H54 (cell line): ENCODE results near the gene C3orf80.
"Not testable (repeated sequence)": the region's sequence is repeated elsewhere in the genome, so short reads cannot be mapped to it uniquely, and the experiment has no call there.

Source experiments
- DNase-seq: peaks from one replicate; pipeline ENCODE4 v3.0.0; 2011; ENCODE audit warnings: low spot score, mixed read lengths; ENCODE audit not compliant: insufficient read length
- FAIRE-seq: peaks from 3 replicates; lab custom pipeline; 2011; peaks lifted over from hg19 to GRCh38; lab: Jason Lieb, UNC
- POLR2A ChIP-seq: IDR thresholded peaks from 2 replicates; pipeline ENCODE4 v1.6.1; 2011; ENCODE audit warnings: low read depth, mild to moderate bottlenecking, low read length

The C3orf80 gene

DNA sequence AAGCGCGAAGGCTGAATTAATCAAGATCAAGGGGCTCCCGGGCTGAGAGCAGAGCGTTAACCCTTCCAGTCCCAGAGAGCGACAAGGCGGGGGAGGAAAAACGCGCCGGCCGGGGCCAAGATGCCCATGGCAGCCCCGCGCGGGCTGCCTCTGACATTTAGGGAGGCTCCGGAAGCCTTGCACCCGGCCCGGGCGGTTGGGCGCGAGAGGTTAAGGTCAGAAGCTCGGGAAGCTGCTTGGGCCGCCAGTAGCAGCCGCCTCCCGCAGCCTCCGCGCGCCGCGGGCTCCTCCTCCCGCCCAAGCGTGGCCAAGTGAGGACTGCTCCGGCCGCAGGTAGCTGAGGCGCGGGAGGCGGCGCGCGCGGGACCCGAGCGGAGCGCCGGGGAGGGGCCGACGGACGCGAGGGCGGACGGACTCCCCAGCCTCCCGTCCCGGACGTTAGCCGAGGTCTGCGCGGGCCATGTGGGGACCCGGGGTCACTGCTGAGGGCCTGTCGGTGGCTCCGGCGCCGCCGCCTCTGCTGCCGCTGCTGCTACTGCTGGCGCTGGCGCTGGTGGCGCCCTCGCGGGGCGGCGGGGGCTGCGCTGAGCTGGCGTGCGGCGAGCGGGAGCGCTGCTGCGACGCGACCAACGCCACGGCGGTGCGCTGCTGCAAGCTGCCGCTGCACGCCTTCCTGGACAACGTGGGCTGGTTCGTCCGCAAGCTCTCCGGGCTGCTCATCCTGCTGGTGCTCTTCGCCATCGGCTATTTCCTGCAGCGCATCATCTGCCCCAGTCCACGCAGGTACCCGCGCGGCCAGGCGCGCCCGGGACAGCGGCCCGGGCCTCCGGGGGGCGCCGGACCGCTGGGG is at the start of gene C3orf80:
Gene C3orf80, plus strand, starts transcription at position 247 of the 850 bp plus-strand sequence. Its CDS starts 214 bp downstream, at position 461.
- TF ChIP-seq POLR2A: no peak
- peak; percentile 31 for DNase-seq
- no peak for FAIRE-seq

DNA sequence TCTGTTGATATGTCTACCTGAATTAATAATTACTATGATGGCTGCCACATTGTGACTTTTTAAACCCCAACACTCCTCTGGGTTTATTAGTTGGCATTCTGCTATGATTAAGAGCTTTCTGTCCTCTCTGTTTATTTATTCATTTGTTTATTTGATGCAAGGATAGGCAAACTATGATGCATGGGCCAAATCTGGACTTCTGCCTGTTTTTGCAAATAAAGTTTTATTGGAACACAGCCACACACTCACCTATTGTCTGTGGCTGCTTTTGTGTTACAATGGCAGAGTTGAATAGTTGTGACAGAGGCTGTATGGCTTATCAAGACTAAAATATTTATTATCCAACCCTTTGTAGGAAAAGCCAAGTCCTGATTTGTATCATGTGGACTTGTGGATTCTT is 48.3 kb upstream of the C3orf80 start:
- no peak for DNase-seq
- no peak for TF ChIP-seq POLR2A
- no peak for FAIRE-seq

DNA sequence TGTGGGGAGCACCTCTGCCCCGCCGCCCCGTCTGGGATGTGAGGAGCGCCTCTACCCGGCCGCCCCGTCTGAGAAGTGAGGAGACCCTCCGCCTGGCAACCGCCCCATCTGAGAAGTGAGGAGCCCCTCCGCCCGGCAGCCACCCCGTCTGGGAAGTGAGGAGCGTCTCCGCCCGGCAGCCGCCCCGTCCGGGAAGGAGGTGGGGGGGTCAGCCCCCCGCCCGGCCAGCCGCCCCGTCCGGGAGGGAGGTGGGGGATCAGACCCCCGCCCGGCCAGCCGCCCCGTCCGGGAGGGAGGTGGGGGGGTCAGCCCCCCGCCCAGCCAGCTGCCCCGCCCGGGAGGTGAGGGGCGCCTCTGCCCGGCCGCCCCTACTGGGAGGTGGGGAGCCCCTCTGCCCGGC is 46.6 kb upstream of the C3orf80 start:
- not testable (repeated sequence) for FAIRE-seq

GRCh38 chr3:160179403-160179802 is 45.8 kb upstream of the C3orf80 start:
- not testable (repeated sequence) for FAIRE-seq

More for the DNA sequence above, 46.6 kb upstream of the C3orf80 start:
- DNase-seq: not testable (repeated sequence)

GRCh38 chr3:160179906-160180305 is 45.3 kb upstream of the C3orf80 start:
- DNase-seq (no peak), FAIRE-seq (no peak)
- TF ChIP-seq POLR2A: no peak

More at GRCh38 chr3:160179403-160179802, 45.8 kb upstream of the C3orf80 start:
- DNase-seq: not testable (repeated sequence)

DNA sequence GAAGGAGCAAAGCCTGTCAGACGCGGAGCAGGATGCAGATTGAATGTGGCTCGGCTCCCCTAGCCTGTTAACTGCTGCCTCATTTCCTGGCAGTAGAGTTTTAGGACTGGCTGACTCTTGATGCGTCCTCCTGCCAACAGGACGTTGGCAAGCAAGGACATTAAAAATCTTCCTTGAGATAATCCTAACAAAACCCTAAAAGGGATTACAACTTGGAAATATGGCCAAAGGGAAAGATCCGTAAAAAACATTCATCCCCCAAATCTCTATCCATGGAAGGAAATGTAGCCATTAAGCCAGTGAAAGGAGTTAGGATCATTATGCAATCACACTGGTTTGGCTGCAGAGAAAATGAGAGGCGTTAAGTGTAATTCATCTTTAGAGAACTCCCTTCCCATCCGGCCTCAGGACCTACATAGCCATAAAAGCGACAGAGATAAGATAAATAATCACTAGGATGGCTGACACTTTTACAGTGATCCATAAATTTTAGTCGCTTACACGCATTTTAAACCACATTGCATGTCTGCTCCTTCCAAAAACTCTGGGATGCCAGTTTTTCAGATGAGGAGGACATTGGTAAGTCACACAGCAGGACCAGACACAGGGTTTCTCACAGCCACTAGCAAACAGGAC is 44.5 kb upstream of the C3orf80 start:
- TF ChIP-seq POLR2A: no peak
- DNase-seq: peak; percentile 46

GRCh38 chr3:160183345-160184076 is 41.7 kb upstream of the C3orf80 start:
- no peak for FAIRE-seq
- no peak for DNase-seq
- TF ChIP-seq POLR2A: no peak

More for the DNA sequence above, 44.5 kb upstream of the C3orf80 start:
- peak; percentile 97 for FAIRE-seq

GRCh38 chr3:160184655-160185054 is 40.6 kb upstream of the C3orf80 start:
- FAIRE-seq (no peak), DNase-seq (no peak)
- TF ChIP-seq POLR2A: no peak

DNA sequence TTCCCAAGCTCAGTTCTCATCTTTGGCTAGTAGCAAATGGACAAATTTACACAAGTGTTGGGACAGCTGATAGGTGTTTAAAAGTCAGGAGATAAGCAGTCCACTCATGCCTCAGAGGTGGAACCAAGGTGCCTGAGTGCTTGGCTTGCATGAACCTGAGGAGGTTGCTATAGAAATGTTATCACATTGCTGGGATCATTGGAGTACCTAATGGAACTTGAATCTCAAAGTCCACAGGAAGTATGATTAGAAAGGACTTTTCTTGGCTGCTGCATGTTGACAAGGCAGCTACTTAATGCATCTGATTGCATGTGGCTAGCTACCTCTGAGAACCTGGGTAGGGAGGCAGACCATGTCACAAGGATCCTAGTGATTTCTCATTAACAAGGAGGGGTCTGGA is 39.5 kb upstream of the C3orf80 start:
- DNase-seq (no peak), FAIRE-seq (no peak)
- no peak for TF ChIP-seq POLR2A

- no peak for TF ChIP-seq POLR2A
- FAIRE-seq (no peak), DNase-seq (no peak)
Measured at GRCh38 chr3:160187288-160187687, 37.9 kb upstream of the C3orf80 start.

DNA sequence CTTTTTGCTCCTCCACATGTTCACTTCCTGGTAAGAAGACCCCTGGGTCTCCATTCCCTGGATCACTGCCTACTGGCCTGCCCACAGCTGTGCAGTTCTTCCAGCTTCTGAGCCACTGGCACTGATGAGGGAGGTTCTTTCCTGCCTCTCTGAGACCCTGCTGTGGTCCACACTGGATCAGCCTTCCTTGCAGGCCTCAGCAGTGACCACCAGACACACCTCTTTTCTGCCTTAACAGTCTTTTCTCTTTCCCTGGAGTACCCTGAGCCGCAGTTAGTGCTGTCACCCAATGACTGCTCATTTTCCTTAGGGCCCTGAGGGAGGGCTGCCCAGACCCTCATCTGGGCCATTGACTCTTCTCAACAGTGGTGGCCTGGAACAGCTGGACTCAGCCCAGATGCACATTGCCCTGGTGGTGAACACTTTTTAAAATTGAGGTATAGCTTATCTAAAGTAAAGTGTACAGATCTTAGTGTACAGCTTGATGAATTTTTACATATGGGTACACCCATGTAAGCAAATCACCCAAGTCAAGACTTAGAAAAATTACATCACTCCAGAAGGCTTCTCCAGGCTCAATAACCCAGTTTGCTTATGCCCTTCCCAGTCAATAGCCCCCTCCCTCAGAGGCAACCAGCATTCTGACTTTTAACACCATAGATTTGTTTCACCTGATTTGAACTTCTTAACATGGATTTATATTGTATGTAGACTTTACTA is 32.8 kb upstream of the C3orf80 start:
- FAIRE-seq (no peak), DNase-seq (no peak)
- no peak for TF ChIP-seq POLR2A

- DNase-seq: no peak
- FAIRE-seq: no peak
- no peak for TF ChIP-seq POLR2A
Measured at GRCh38 chr3:160193644-160194192, 31.5 kb upstream of the C3orf80 start.

DNA sequence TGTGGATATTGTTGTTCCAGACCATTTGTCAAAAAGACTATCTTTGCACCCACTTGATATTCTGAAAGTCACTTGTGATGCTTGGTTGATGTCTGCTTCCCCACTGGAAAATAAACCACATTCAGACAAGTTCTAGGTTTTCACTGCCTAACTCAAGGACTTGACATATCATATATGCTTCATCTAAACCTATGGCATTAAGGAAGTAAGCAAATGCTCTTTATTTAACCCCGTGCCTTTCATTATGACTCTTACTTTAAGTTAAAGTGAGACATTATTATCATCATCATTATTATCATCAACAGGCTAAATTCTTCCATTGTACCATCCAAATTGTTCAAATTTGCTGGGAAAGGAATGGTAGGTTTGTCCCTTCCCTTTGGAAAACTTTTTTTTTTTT is 30.8 kb upstream of the C3orf80 start:
- DNase-seq (no peak), FAIRE-seq (no peak)
- TF ChIP-seq POLR2A: no peak

DNA sequence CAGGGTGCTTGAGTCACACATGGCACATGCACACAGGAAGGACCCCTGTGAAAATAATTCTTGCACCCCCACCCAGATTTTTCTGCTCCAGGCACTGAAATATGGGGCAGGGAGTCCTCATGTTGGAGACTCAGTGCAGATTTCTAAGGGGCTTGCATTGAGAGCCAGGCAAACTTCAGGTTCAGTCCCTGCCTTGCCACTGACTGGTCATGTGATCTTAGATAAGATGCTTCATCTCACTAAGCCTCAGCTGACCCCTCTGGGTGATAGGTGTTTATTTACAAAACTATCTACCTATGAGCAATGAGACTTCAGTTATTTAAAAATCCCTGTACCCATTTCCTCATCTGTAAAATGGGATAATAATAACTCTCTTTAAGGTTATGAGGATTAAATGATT is 30.1 kb upstream of the C3orf80 start:
- no peak for FAIRE-seq
- DNase-seq: no peak
- no peak for TF ChIP-seq POLR2A
